Measurements from ENCODE around the gene RASGRF1. TPM values are rescaled to one million over a fixed set of nuclear protein-coding genes. Genes with fewer than 3 reads are reported as not detected.

The RASGRF1 gene
- total RNA-seq, 1 donor from 2014 or later, result 0.11 TPM

DNA sequence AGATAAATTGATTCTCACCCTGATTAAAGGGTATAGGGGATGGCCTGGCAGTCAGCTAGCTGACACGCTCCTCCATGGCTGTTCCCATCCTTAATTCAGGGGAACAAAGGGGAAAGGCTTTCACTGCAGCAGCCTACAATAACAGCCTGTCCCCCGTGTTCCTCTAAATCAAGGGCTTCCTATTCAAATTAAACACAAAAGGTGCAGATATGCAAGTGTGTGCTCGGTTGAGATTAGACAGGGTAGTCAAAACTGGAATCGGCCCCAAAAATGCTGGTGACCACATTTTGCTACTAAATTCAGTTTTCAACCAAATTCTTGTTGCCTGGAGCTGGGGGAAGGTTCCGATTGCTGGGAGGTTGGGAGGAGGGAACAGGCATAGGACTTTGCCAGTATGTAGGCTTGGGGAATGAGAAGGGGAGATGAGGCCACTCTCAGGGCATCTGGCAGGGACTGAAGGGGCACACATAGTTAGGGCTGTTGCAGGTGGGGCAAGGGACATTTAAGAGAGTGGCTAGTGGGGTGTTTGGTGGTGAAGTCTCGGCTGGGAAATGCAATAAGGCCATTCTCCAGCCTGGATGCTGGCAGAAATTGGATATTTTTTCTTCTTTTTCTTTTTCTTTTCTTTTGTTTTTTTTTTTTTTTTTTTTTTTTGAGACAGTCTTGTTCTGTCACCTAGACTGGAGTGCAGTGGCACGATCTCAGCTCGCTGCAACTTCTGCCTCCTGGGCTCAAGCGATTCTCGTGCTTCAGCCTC, 112.8 kb downstream of the RASGRF1 start:
- no peak for DNase-seq (ENCODE audit: low spot score)

DNA sequence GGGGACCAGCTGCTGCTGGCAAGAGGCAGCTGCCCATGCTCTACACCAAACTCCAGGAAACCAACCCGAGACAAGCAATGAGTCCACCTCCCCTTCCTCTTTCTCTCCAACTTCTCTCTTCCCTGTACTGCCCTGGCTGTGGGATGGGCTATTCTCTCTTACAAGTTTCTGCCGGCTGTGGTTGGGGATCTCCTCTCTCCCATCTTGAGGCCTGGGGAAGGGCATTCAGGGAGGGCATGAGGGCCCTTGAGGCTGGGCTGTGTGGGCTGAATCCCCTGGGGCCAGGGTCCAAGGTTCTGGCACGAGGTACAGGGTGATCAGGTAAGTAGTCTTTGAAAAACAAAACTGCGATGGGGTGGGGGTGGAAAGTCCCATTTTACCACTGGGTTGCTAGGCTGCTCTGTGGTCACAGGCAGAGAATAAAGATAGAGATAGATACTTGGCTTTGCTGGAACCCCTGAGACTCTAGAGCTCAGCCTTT, 113.4 kb downstream of the RASGRF1 start:
- intact Hi-C loops (cut with DNase I), result no loop called here
- DNase-seq (ENCODE audit: low spot score), result no peak

More for the DNA sequence above, 112.8 kb downstream of the RASGRF1 start:
- intact Hi-C loops (cut with DNase I), result no loop called here

DNA sequence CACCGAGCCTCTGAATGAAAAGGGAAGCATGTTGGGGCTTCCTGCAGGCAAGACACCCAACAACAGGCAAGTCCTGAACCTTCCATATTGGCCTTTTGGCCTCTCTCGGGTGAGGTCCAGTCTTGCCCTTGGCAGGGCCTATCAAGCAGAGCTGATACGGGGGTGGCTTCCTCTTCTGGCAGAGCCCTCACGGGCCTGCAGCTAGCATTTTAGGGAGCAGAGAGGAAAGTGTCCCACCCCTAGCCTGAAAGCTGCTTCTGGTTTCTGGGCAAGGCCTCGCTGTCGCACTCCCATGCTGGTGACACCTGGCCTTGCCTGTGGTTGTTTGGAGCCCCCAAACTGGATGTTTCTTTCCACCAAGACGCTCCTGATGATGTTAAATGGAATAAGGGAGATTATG, 113.9 kb downstream of the RASGRF1 start:
- no peak for DNase-seq (ENCODE audit: low spot score)
- intact Hi-C loops (cut with DNase I), result no loop called here

DNA sequence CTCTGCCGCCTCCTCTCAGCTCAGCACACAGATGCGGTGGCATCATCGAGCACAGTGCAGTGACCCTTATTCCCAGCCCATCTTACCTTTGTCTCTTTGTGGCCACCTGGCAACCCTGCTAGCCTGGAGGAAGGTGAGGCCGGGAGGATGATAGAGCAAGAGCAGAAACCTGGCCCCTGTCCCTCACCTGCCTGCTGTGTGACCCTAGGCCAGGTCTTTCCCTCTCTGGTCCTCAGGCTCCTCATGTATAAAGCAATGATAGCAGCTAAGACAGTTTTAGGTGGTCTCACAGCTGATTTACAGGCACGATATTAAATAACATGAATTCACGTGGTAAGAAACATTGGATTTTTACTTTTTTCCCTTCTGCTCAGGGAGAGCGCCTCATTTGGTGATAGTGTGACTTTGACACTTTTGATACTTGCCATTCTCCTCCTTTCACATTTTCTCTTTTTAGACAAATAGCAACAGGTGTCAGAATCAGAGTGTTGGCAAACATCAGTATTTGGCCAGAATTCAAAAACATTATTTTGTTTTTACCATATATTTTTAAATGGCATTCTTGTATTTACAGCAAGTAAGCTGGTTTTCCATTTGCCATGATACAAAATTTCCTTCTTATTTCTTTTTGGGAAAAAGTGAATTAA, 116.2 kb downstream of the RASGRF1 start:
- intact Hi-C loops (cut with DNase I), result no loop called here
- DNase-seq (ENCODE audit: low spot score), result no peak

DNA sequence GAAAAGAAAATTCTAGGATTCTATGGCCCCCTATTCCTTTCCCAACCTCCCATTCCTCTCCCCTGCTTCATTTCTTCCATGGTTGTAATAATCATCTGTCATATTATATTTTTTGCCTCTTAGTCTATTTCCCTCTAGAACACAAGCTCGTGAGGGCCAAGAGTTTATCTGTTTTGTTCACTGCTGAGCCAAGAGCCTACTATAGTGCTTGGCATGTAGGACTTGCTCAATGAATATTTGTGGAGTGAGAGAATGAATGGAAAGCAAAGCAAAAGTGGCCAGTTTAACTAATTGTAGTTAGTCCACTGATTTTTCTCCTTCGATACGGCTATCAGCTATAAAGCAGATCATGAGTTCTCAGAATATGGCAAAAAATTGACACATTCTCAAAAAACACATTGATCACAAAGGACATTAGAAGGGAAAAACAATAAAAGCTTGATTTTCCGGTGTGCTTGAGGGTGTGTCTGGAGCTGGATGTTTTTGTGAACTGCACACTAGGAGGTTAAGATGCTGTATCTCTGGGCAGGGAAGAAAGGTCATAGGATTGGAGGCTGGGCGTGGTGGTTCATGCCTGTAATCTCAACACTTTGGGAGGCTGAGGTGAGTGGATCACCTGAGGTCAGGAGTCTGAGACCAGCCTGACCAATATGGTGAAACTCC, 120.8 kb downstream of the RASGRF1 start:
- intact Hi-C loops (cut with DNase I), result no loop called here
- no peak for DNase-seq (ENCODE audit: low spot score)

DNA sequence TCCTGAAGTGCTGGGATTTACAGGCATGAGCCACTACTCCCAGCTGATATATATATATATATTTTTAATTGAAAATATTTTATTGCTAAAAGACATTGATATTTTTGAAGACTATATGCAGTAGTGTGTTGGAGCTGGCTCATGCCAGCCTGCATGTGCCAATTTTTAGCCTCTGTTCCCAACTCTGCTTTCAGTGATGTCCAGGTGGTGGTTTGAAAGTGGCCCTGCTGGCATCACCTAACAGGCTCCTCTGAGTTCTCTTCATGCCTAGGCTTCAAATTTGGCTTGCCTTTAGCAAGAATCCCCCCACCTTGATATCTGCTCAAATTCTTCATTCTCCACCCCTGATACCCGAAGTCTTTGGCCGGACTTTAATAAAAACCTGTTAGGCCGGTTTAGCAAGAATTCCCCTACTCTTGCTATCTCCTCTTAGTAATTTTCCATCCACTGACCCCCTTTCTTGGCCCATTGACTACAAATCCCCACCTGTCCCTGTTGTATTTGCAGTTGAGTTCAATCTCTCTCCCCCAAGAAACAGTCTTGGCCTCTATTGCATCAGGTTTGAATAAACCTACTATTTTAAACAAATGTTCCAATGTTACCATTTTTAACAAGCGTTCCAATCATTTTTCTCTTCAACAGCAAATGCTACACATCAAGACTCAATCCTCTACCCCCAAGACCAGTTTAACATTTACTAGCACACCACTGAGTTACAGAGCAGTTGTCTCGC, 121.9 kb downstream of the RASGRF1 start:
- no peak for DNase-seq (ENCODE audit: low spot score)
- intact Hi-C loops (cut with DNase I), result no loop called here

DNA sequence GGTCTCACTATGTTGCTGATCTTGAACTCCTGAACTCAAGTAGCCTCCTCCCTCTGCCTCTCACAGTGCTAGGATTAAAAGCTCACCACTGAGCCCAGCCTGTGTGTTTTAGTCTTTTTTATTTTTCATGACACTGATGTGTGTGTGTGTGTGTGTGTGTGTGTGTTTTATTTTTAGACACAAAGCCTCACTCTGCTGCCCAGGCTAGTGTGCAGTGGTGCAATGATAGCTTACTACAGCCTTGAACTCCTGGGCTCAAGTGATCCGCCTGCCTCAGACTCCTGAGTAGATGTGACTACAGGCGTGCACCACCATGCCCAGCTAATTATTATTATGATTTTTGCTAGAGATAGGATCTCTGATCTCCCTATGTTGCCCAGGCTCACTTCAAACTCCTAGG, 122.5 kb downstream of the RASGRF1 start:
- intact Hi-C loops (cut with DNase I), result no loop called here
- DNase-seq (ENCODE audit: low spot score), result no peak

DNA sequence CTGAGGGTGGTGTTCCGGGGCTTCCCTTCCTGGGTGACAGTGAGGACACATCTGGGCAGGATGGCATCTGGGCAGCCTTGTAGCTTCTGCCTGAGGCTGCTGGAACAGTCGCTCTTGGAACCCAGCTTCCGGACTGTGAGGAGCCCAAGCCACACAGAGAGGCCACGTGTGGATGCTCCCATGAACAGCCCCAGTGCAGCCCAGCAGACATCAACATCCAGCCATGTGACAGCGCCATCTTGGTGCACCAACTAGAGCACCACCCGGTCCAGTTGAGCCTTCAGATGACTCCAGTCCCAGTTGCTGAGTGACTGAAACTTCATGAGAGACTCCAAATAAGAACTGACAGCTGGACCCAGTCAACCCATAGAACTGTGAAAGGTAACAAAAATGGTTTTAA, 130.3 kb downstream of the RASGRF1 start:
- intact Hi-C loops (cut with DNase I), result no loop called here
- no peak for DNase-seq (ENCODE audit: low spot score)

DNA sequence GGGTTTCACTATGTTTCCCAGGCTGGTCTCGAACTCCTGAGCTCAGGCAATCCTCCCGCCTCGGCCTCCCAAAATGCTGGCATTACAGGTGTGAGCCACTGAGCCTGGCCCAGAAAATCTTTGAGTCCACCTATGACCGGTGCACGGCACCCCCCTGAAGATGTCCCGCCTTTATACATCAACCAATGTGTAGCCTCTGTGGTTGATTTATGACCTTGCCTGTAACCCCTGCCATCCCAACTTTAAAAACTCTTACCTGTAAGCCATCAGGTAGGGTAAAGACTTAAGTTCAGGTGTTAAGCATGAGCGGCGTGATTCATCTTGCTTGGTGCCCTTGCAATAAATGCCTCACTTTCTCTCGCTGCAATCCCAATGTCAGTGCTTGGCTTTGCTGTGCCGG, 131.2 kb downstream of the RASGRF1 start:
- DNase-seq (ENCODE audit: low spot score), result no peak
- intact Hi-C loops (cut with DNase I), result no loop called here

DNA sequence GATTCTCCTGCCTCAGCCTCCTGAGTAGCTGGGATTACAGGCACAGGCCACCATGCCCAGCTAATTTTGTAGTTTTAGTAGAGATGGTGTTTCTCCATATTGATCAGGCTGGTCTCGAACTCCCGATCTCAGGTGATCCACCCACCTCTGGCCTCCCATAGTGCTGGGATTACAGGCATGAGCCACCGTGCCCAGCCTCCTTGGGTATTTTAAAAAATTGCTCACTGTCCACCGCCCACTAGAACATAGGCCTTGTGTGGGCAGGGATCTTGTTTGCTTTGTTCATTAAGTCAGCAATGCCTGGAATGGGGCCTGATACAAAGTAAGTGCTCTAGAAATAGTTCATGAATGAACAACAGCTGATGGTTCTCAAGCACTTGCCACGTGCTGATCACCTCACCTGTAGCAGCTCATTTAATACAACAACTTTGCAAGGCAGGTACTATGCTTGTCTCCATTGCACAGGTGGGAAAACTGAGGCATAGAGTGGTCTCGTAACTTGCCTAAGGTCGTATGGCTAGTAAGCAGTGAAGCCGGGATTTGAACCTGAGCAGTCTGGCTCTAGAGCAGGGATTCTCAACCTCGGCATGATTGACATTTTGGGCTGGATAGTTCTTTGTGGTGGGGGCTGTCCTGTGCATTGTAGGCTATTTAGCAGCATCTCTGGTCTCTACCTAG, 133.0 kb downstream of the RASGRF1 start:
- intact Hi-C loops (cut with DNase I), result no loop called here
- DNase-seq (ENCODE audit: low spot score), result no peak

DNA sequence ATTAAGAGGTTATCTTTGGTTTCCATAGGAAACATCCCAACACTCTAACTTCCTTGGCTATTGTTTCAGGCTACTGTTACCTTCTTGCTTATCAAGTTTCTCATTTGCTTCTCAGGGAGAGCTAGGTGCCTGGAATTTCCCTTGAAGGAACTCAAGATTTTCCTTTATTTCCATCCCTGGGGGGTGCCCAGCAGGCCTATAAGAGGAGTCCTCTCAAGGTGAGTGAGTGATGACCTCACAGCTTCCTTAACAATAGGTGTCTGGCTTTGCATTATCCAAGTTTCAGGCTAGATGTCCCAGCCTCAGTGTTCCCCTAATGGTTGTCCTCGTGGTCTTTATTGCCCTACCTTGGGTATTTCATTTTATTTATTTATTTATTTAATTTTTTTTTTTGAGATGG, 133.6 kb downstream of the RASGRF1 start:
- intact Hi-C loops (cut with DNase I), result no loop called here
- no peak for DNase-seq (ENCODE audit: low spot score)

DNA sequence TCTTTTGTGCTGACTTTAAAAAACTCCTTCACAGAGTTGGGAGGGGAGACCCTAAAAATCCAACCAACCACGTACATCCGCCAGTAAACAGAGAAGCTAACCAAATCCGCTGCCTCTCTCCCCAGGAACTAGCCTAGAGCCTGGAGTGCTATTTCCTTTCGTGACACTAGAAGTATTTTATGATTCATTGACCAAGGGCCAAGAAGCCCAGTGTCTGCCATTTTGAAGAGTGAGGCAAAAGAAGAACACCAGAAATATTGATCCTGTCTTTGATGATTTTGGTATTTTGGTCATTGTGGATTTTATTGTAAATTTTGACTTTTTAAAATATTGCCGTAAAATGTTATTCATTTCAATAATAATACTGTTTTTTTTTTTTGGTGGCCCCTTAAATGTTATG, 135.2 kb downstream of the RASGRF1 start:
- intact Hi-C loops (cut with DNase I), result no loop called here
- no peak for DNase-seq (ENCODE audit: low spot score)

DNA sequence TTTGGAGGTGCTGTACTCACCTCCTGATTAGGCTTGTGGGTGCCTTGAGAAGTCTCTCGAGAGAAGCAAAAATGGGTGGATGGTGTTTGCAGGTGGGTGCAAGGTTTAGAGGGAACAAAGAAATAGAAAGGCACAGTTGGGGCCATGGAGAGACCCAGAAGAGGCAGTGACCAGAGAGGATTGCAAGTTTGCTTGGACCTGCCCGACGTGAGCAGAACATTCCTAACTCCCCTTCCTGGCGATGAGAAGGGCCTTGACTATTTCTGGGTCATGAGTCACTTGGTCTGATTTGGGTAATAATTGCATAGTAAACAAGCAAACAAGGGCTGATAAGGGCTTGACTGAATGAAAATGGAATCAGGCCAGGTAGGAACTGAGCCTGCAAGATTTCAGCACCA, 138.7 kb downstream of the RASGRF1 start:
- DNase-seq (ENCODE audit: low spot score), result no peak
- intact Hi-C loops (cut with DNase I), result no loop called here

DNA sequence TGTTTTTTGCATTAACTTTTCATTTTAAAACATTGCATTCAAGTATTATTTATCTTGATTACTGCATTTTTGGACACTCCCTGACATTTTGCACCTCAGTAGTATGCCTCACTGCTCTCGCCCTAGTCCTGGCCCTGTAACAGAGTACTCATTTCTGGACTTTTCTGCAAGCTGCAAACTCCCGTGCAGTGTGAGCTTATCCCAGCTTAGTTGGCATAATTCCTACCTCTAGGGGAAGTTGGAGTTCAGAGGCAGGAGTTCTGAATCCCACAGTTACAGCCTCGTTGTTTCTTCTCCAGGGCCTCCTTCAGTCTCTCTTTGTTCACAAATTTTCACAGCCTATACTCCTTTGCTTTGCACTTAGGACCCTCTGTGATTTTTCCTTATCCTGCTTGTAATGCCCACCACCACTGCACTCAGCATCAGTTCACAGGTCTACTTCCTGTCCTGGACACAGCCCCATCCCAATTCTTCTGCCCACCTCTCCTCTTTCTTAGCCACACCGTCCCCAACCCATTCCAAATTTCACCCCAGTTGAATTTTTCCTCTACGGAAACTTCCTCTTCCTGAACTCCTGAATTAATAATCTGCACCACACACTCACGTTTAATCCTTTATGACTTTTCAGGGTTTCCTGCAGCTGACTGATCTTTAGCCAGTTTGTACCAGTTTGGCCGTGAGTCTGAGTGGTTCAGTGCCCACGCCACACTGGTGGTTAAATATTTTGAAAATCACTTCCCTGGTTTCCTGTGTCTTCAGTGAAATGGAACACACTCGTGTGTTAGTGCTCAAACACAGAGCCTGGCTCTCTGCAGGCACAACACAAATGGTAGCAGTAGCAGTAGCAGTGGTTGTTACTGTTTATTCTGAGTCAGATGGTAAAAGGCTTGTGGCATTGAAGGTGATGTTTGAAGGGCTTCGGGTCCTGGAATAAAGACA, 139.4 kb downstream of the RASGRF1 start:
- no peak for DNase-seq (ENCODE audit: low spot score)
- intact Hi-C loops (cut with DNase I), result no loop called here

DNA sequence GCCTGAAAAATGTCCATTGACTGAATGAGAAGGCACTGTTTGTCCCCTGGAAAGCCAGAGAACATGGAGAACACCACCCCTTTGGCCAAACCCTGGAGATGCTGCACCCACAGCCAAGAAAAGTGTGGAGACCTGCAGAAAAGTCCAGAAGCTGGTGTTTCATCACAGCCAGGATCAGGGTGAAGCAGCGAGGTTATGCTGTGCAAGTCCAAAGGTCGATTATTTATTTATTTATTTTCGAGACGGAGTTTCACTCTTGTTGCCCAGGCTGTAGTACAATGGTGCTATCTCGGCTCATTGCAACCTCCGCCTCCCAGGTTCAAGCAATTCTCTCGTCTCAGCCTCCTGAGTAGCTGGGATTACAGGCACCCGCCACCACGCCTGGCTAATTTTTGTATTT, 140.2 kb downstream of the RASGRF1 start:
- no peak for DNase-seq (ENCODE audit: low spot score)
- intact Hi-C loops (cut with DNase I), result no loop called here

DNA sequence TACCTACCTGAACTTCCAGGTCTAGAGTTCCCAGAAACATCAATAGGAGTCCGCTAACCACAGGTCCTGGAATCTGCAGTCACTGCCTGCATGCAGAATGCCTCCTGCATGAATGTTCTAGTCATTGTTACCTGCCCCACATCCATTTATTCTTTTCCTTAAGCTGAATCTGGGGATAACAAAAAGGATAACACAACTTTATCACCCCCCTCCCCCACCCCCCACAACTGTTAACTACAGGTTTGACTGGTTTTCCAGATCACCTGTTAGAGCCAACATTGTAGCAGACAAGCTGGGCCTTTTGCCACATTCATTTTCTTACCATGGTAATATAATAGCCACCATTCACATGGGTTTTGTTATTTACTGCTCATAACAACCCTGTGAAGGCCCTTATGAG, 141.1 kb downstream of the RASGRF1 start:
- intact Hi-C loops (cut with DNase I), result no loop called here
- no peak for DNase-seq (ENCODE audit: low spot score)

DNA sequence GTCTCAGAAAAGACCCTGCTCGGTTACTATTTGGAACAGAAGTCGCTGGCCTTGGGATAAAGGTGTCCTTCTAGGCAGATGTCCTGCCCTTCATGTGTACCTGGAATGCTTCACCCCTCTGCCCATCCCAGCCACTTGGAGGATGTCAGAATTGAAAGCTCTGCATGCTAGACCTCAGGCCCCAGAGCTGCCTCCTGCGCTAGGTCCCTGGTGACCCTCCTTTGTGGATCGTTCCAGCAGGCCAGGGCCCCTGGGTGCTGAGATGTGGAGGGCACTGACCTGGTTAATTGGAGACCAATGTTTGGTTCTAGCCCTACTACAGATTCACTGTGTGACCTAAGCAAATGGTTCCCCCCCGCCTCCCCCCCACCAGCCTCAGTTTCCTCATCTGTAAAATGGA, 143.1 kb downstream of the RASGRF1 start:
- intact Hi-C loops (cut with DNase I), result no loop called here
- no peak for DNase-seq (ENCODE audit: low spot score)

DNA sequence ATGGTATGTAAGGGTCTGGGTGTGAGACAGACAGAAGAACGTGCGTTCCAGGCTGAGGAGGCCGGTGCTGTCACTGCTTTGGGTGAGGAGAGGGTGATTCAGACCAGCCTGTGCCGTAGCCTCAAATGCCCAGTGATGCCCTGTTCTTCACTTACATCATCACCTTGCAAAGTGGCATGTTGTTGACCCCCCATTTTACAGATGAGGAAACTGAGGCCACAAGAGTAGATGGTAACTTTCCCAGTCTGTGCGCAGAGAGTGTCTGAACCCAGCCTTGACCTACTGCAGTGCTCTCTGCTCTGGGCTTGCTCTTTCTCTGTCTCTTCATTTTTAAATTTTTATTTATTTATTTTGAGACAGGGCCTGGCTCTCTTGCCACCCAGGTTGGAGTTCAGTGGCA, 144.1 kb downstream of the RASGRF1 start:
- intact Hi-C loops (cut with DNase I), result no loop called here
- DNase-seq (ENCODE audit: low spot score), result no peak

Data from cardiac septum (tissue), 1 donor.